Gastrocnemius medialis (tissue), 4 donors: ENCODE measurements around the gene THSD4.

ENCODE experiments used
- CTCF ChIP-seq, 5 experiments: fragments of 450-650 bp in 3 of 5; fragments of 200-600 bp in 2 of 5; sonication (generic) in 2 of 5; IDR thresholded peaks in 4 of 5; conservative IDR thresholded peaks in 1 of 5; 1 replicate in 4 of 5; 2 replicates in 1 of 5; pipeline ENCODE4 v1.5.1; 2016 to 2019; ENCODE audit warnings: antibody characterized with exemption in 5 of 5, mild to moderate bottlenecking in 3 of 5, moderate library complexity in 3 of 5
- POLR2A ChIP-seq, 2 donors: fragments of 450-650 bp; IDR thresholded peaks; one replicate each; pipeline ENCODE4 v1.6.1; 2017; ENCODE audit warnings: antibody characterized with exemption in 2 of 2, mild to moderate bottlenecking in 2 of 2, moderate library complexity in 2 of 2

- TF ChIP-seq CTCF (IDR thresholded peaks at IDR 0.05 in 4 of 5, conservative IDR thresholded peaks at IDR 0.05 in 1 of 5) (no peak), POLR2A (IDR thresholded peaks at IDR 0.05) (no peak)
These were observed 592.2 kb downstream of the THSD4 start for GRCh38 chr15:71707230-71708050.
